Stimulated activated naive B cell treated with anti-CD40 and anti-IgM and Interleukin-4, amounts not matched to agents 10 μg/mL and 1 μg/mL and 100 μg/mL, for 72 hours (primary cell): Measurements from ENCODE around the gene RABL2B.

ENCODE experiments used
- ATAC-seq, 2 donors: fragments of 150-1000 bp; cut with Tn5 transposase; replicated peaks; 2 replicates each; pipeline ENCODE4 v1.10.0; 2021; ENCODE audit warnings: moderate library complexity in 1 of 2
- DNase-seq: peaks from one replicate; pipeline ENCODE4 v3.0.0; 2021
- H3K27ac Mint-ChIP-seq: one replicate; pipeline ENCODE4 v1.8.0; 2022; ENCODE audit warnings: mild to moderate bottlenecking, mixed read lengths
- H3K27me3 Mint-ChIP-seq, 2 donors: one replicate each; pipeline ENCODE4 v1.8.0; 2022; ENCODE audit warnings: mixed read lengths in 2 of 2
- H3K36me3 Mint-ChIP-seq, 2 donors: one replicate each; pipeline ENCODE4 v1.8.0; 2022; ENCODE audit warnings: mixed read lengths in 2 of 2, mild to moderate bottlenecking in 1 of 2
- H3K4me1 Mint-ChIP-seq, 2 donors: one replicate each; pipeline ENCODE4 v1.8.0; 2022; ENCODE audit warnings: mixed read lengths in 2 of 2, mild to moderate bottlenecking in 1 of 2
- H3K4me3 Mint-ChIP-seq, 2 donors: one replicate each; pipeline ENCODE4 v1.8.0; 2022; ENCODE audit warnings: mild to moderate bottlenecking in 2 of 2, mixed read lengths in 2 of 2, moderate library complexity in 1 of 2
- H3K9me3 Mint-ChIP-seq, 2 donors: one replicate each; pipeline ENCODE4 v1.8.0; 2022; ENCODE audit warnings: mixed read lengths in 2 of 2, mild to moderate bottlenecking in 1 of 2

Gene RABL2B

GRCh38 chr22:50722048-50722701, 61.3 kb downstream of the RABL2B start:
- Mint-ChIP-seq H3K27me3 (no peaks in the 10 kb centered on the region), H3K36me3 (no peaks in the 10 kb centered on the region), H3K4me3 (no peak overlapping the region), H3K4me1 (peaks cover 10 to 13% of the 10 kb centered on the region in 2 donors), H3K27ac (no peak overlapping the region), H3K9me3 (no peaks in the 10 kb centered on the region)
- DNase-seq (no peak), ATAC-seq (no peak)

- Mint-ChIP-seq H3K4me1 (peaks cover 10 to 13% of the 10 kb centered on the region in 2 donors), H3K4me3 (no peak overlapping the region), H3K36me3 (no peaks in the 10 kb centered on the region), H3K9me3 (no peaks in the 10 kb centered on the region), H3K27me3 (peaks cover 0 to 2% of the 10 kb centered on the region in 2 donors), H3K27ac (no peak overlapping the region)
- ATAC-seq (no peak), DNase-seq (no peak)
These were observed 62.1 kb downstream of the RABL2B start for GRCh38 chr22:50721257-50721844.

GRCh38 chr22:50720301-50721256, 62.9 kb downstream of the RABL2B start:
- DNase-seq = no peak
- ATAC-seq = no peak
- H3K4me1 Mint-ChIP-seq = peaks cover 10 to 13% of the 10 kb centered on the region in 2 donors
- no peak overlapping the region for H3K27ac Mint-ChIP-seq
- no peaks in the 10 kb centered on the region for H3K9me3 Mint-ChIP-seq
- peaks cover 0 to 6% of the 10 kb centered on the region in 2 donors for H3K27me3 Mint-ChIP-seq
- H3K36me3 Mint-ChIP-seq = no peaks in the 10 kb centered on the region
- no peak overlapping the region for H3K4me3 Mint-ChIP-seq

GRCh38 chr22:50719814-50720300, 63.6 kb downstream of the RABL2B start:
- no peak for DNase-seq
- ATAC-seq = no peak
- Mint-ChIP-seq H3K4me1 (peaks cover 8 to 13% of the 10 kb centered on the region in 2 donors), H3K36me3 (no peaks in the 10 kb centered on the region), H3K27ac (no peak overlapping the region), H3K27me3 (peaks cover 0 to 6% of the 10 kb centered on the region in 2 donors), H3K9me3 (no peaks in the 10 kb centered on the region), H3K4me3 (no peak overlapping the region)

- H3K4me3 Mint-ChIP-seq = no peak overlapping the region
- ATAC-seq (no peak), DNase-seq (no peak)
- no peaks in the 10 kb centered on the region for H3K4me1 Mint-ChIP-seq
- H3K27ac Mint-ChIP-seq = no peak overlapping the region
- H3K36me3 Mint-ChIP-seq = no peaks in the 10 kb centered on the region
- no peaks in the 10 kb centered on the region for H3K9me3 Mint-ChIP-seq
- H3K27me3 Mint-ChIP-seq = peaks cover 0 to 6% of the 10 kb centered on the region in 2 donors
These were observed 65.1 kb downstream of the RABL2B start for GRCh38 chr22:50718352-50718709.

GRCh38 chr22:50717709-50718351, 65.6 kb downstream of the RABL2B start:
- no peaks in the 10 kb centered on the region for H3K9me3 Mint-ChIP-seq
- no peaks in the 10 kb centered on the region for H3K4me1 Mint-ChIP-seq
- no peak overlapping the region for H3K27ac Mint-ChIP-seq
- DNase-seq = no peak
- no peak for ATAC-seq
- no peaks in the 10 kb centered on the region for H3K36me3 Mint-ChIP-seq
- no peak overlapping the region for H3K4me3 Mint-ChIP-seq
- H3K27me3 Mint-ChIP-seq = peaks cover 0 to 6% of the 10 kb centered on the region in 2 donors
